K562 (cell line): ENCODE measurements around the gene DLST. TPM values are rescaled to one million over a fixed set of nuclear protein-coding genes. Genes with fewer than 3 reads are reported as not detected.

Experiments used
- ATAC-seq: fragments of 200-7000 bp; cut with Tn5 transposase; 3 replicates; pipeline ENCODE4 v1.9.1; 2020; ENCODE audit warnings: moderate library complexity
- BruUV-seq: library from RNA; stranded (reverse); fragments of 400-500 nt; replicated peaks from 2 replicates; lab custom pipeline; 2021; lab: Mats Ljungman, UMichigan
- CTCF ChIA-PET: fragments of 300-600 bp; formaldehyde crosslinking; extraction: SDS; loops from one replicate; lab custom pipeline; 2021; ENCODE audit warnings: low intra/inter-chr PET ratio; lab: Yijun Ruan, JAX
- POLR2A ChIA-PET: fragments of 300-600, 350-650 bp; sonication (Branson Sonifier 250); formaldehyde crosslinking; extraction: SDS; loops from one replicate; lab custom pipeline; 2021; ENCODE audit warnings: antibody characterized with exemption, inconsistent platforms; lab: Yijun Ruan, JAX
- DNase-seq, 4 experiments: peaks; one replicate each; pipeline versions ENCODE4 v3.0.0 to v3.0.0-alpha.2; 2011 to 2018; ENCODE audit warnings: low spot score in 3 of 4, mixed read lengths in 3 of 4; ENCODE audit errors: extremely low read depth in 1 of 4
- FAIRE-seq: peaks from 2 replicates; lab custom pipeline; 2011; peaks lifted over from hg19 to GRCh38; lab: Jason Lieb, UNC
- H2AFZ ChIP-seq: 2 replicates; pipeline ENCODE4 v1.6.0; 2011; ENCODE audit warnings: low read depth, low read length, control low read depth, inconsistent platforms
- H3K27ac ChIP-seq: fragments of 200-600 bp; 3 replicates; pipeline ENCODE4 v1.8.0; 2011; ENCODE audit warnings: low read depth, mild to moderate bottlenecking, control low read depth, inconsistent platforms, low read length, moderate library complexity, mixed read lengths; ENCODE audit errors: extremely low read depth
- H3K27me3 ChIP-seq, 2 experiments: fragments of 300-600 bp in 1 of 2; 2 replicates in 1 of 2; 3 replicates in 1 of 2; pipeline versions ENCODE4 v1.6.0 to v1.8.0; 2011; ENCODE audit warnings: inconsistent platforms in 2 of 2, low read length in 2 of 2, mild to moderate bottlenecking in 1 of 2, mixed read lengths in 1 of 2, moderate library complexity in 1 of 2; ENCODE audit not compliant: control insufficient read depth in 2 of 2, insufficient read depth in 2 of 2
- H3K36me3 ChIP-seq: fragments of 300-600 bp; 3 replicates; pipeline ENCODE4 v1.8.0; 2011; ENCODE audit warnings: mild to moderate bottlenecking, low read length, inconsistent platforms; ENCODE audit not compliant: control insufficient read depth, insufficient read depth
- H3K4me1 ChIP-seq, 2 experiments: fragments of 200-600 bp in 1 of 2; replicated peaks in 1 of 2; 2 replicates in 1 of 2; 3 replicates in 1 of 2; pipeline versions ENCODE4 v1.5.1 to v1.8.0; 2011; ENCODE audit warnings: inconsistent platforms in 2 of 2, low read length in 2 of 2, mild to moderate bottlenecking in 1 of 2, mixed read lengths in 1 of 2, moderate library complexity in 1 of 2; ENCODE audit not compliant: control insufficient read depth in 2 of 2, insufficient read depth in 2 of 2
- H3K4me2 ChIP-seq: 2 replicates; pipeline ENCODE4 v1.6.1; 2011; ENCODE audit warnings: low read length, control low read depth, inconsistent platforms, mixed read lengths; ENCODE audit not compliant: insufficient read depth
- H3K4me3 ChIP-seq: fragments of 200-600 bp; sonication (generic), shearing (Covaris generic); 2 replicates; pipeline ENCODE4 v1.5.1; 2016; ENCODE audit warnings: control low read depth, inconsistent platforms
- H3K79me2 ChIP-seq: fragments of 200-600 bp; 3 replicates; pipeline ENCODE4 v1.8.0; 2011; ENCODE audit warnings: low read length, inconsistent platforms; ENCODE audit not compliant: control insufficient read depth, insufficient read depth
- H3K9ac ChIP-seq, 2 experiments: 2 replicates each; pipeline versions ENCODE4 v1.6.0 to v1.6.1; 2011; ENCODE audit warnings: low read depth in 2 of 2, low read length in 2 of 2, control low read depth in 1 of 2, inconsistent platforms in 1 of 2, mild to moderate bottlenecking in 1 of 2, mixed read lengths in 1 of 2; ENCODE audit not compliant: insufficient read depth in 1 of 2
- H3K9me1 ChIP-seq: one replicate; pipeline ENCODE4 v1.6.0; 2011; ENCODE audit warnings: inconsistent platforms, mild to moderate bottlenecking, low read length, moderate library complexity; ENCODE audit not compliant: control insufficient read depth, insufficient read depth
- H3K9me3 ChIP-seq: replicated peaks from 2 replicates; pipeline ENCODE4 v1.5.1; 2011; ENCODE audit warnings: low read depth, low read length, inconsistent platforms; ENCODE audit not compliant: control insufficient read depth, insufficient read depth
- H4K20me1 ChIP-seq: replicated peaks from 2 replicates; pipeline ENCODE4 v1.6.1; 2011; ENCODE audit warnings: low read length, inconsistent platforms, mixed read lengths; ENCODE audit not compliant: control insufficient read depth, insufficient read depth
- HMGN3 ChIP-seq: IDR thresholded peaks from 2 replicates; pipeline ENCODE4 v1.6.1; 2011; ENCODE audit warnings: borderline replicate concordance, low read depth, mild to moderate bottlenecking, mixed read lengths, low read length; ENCODE audit not compliant: insufficient read length; ENCODE audit errors: extremely low read depth
- KDM1A ChIP-seq, 2 experiments: fragments of 450-650 bp; IDR thresholded peaks; 2 replicates each; pipeline ENCODE4 v1.6.1; 2016; ENCODE audit warnings: mild to moderate bottlenecking in 2 of 2
- NR2C2 ChIP-seq, 2 experiments: fragments of 200-800 bp in 1 of 2; sonication (Bioruptor generic) in 1 of 2; sonication (generic) in 1 of 2; formaldehyde crosslinking in 1 of 2; IDR thresholded peaks; 2 replicates each; pipeline versions ENCODE4 v1.6.1 to v1.8.0; 2016 to 2022; ENCODE audit warnings: mild to moderate bottlenecking in 1 of 2, missing compliant biosample characterization in 1 of 2, missing genetic modification characterization in 1 of 2, missing genetic modification reagents in 1 of 2
- NUFIP1 ChIP-seq: fragments of 450-650 bp; IDR thresholded peaks from 2 replicates; pipeline ENCODE4 v1.6.1; 2018; ENCODE audit not compliant: partially characterized antibody
- PKNOX1 ChIP-seq: fragments of 450-650 bp; IDR thresholded peaks from 2 replicates; pipeline ENCODE4 v1.6.1; 2016
- TBP ChIP-seq: optimal IDR thresholded peaks from 2 replicates; pipeline ENCODE3; 2011; ENCODE audit warnings: low read depth, low read length, improper control_type of control experiment
- ZNF143 ChIP-seq: sonication (generic); formaldehyde crosslinking; IDR thresholded peaks from 2 replicates; pipeline ENCODE4 v1.9.0; 2022; ENCODE audit warnings: mild to moderate bottlenecking, missing genetic modification reagents
- ZNF764 ChIP-seq: fragments of 250-450 bp; sonication (Bioruptor Pico); IDR thresholded peaks from 2 replicates; pipeline ENCODE4 v1.4.0; 2020; ENCODE audit warnings: low read depth, mild to moderate bottlenecking, moderate library complexity
- WGBS: fragments of 100-300 bp; shearing (Covaris generic); methylation state at CpG from one replicate; pipeline ENCODE4 v1.1.6; 2016; ENCODE audit warnings: low coverage, mixed read lengths; ENCODE audit not compliant: insufficient coverage; ENCODE audit errors: missing lambda C conversion rate; 5-methylcytosine and 5-hydroxymethylcytosine counted together
- in situ Hi-C: fragments of 300-500 bp; cut with MboI; formaldehyde crosslinking; loops from 4 replicates; pipeline ENCODE4 v1.15.0; 2018; ENCODE audit warnings: inconsistent platforms, mixed read lengths
- intact Hi-C: fragments of 100-400 bp; cut with micrococcal nuclease; formaldehyde crosslinking; loops from 2 replicates; pipeline ENCODE4 v1.14.2; 2022
- polyA plus RNA-seq, 8 experiments: library from polyadenylated mRNA; depleted of rRNA in 4 of 8; stranded (reverse) in 5 of 8; unstranded in 3 of 8; fragments of >200 nt; fragmentation: Nextera tagmentation in 2 of 8; fragmentation: Illumina TruSeq in 1 of 8; extraction: Ambion mirVana in 2 of 8; extraction: Trizol in 1 of 8; gene quantifications; 2 replicates each; pipeline versions ENCODE4 v1.2.1 to v1.2.3, GENCODE V29; 2011 to 2014; ENCODE audit warnings: inconsistent platforms in 1 of 8, missing spikeins in 1 of 8
- total RNA-seq, 7 experiments: library from RNA; depleted of rRNA in 6 of 7; stranded (reverse); fragments of >200 nt in 6 of 7; fragmentation: Illumina TruSeq in 2 of 7; extraction: Trizol in 2 of 7; gene quantifications; 2 replicates each; pipeline versions ENCODE4 v1.2.1 to v1.2.3, GENCODE V29; 2011 to 2021; ENCODE audit warnings: low replicate concordance in 1 of 7

DLST gene
- total and polyA plus RNA-seq, 9 of the 15 experiments (the other 6 are each of a cell fraction or from before 2014, with no cell fraction given): 3.0 to 73.7 (median 45.4) TPM

- no peak for TF ChIP-seq HMGN3
- TF ChIP-seq NR2C2 (CRISPR knock-in tag; IDR thresholded peaks at IDR 0.05): no peak
- peak; percentile 2; the same call in 1 of the 2 replicates for TF ChIP-seq NR2C2 (tag; IDR thresholded peaks at IDR 0.05)
- no peak for TF ChIP-seq ZNF764 (CRISPR knock-in tag)
- TF ChIP-seq TBP: peak; percentile 82
Measured at GRCh38 chr14:74945852-74946658, 64.3 kb downstream of the DLST start (continued).

GRCh38 chr14:74946659-74947281 is 65.1 kb downstream of the DLST start:
- Histone ChIP-seq H3K4me3 (no peak overlapping the region), H3K9ac (peak overlapping the region in 1 of 2 experiments; percentile 76; a peak in 2 of 4 replicates), H4K20me1 (no peaks in the 10 kb centered on the region), H3K4me2 (peak overlapping the region; percentile 40; the same call in 1 of the 2 replicates), H3K4me1 (peaks cover 6 to 45% of the 10 kb centered on the region in 2 experiments; a peak in 4 of 5 replicates), H3K9me1 (peaks cover 2% of the 10 kb centered on the region), H3K27me3 (no peaks in the 10 kb centered on the region), H3K79me2 (no peaks in the 10 kb centered on the region), H3K36me3 (no peaks in the 10 kb centered on the region), H2AFZ (peak overlapping the region; percentile 72), H3K9me3 (no peaks in the 10 kb centered on the region)
- ChIA-PET CTCF (interaction anchor here (0.6 to 3.7 kb wide), 2 partner anchors 141 to 559 kb away, joined by 3 to 21 read pairs; no protein-coding TSS in a partner anchor), POLR2A (interaction anchor here (0.9 kb wide), 2 partner anchors 13 to 18 kb away, joined by 3 read pairs; no protein-coding TSS in a partner anchor)
- intact Hi-C loops: loop anchor here (5.0 to 10.0 kb wide), 2 partner anchors 56 to 358 kb away; partner anchors contain the start of gene EIF2B2
- ATAC-seq: no peak
- no TSS peak for BruUV-seq
- WGBS: 100% methylated on average over 1 of the region's 5 CpGs
- peak in 2 of 4 experiments; percentile 29 to 34 for DNase-seq
- peak; percentile 11 for FAIRE-seq
- TF ChIP-seq KDM1A (IDR thresholded peaks at IDR 0.05) (0 out of 4 replicates have a peak, but pooled peaks of 1 of the 2 experiments have one; percentile 22), PKNOX1 (0 out of 2 replicates have a peak, but pooled peaks have one; percentile 9), ZNF143 (CRISPR knock-in tag) (peak; percentile 55; the same call in 1 of the 2 replicates), NUFIP1 (no peak)
- TF ChIP-seq, all 486 proteins: peak for 3
- H3K27ac ChIP-seq: no peak overlapping the region
- in situ Hi-C loops: no loop called here
